ENCODE results near the gene KCNK3.

The KCNK3 gene

GRCh38 chr2:26707747-26708146 is 15.2 kb downstream of the KCNK3 start:
- no peak overlapping the region for H3K4me3 ChIP-seq (ENCODE audit: low read length)
- DNase-seq (ENCODE audit: low read depth, low spot score) = no peak

GRCh38 chr2:26708457-26708856 is 15.9 kb downstream of the KCNK3 start:
- DNase-seq (ENCODE audit: low read depth, low spot score) = no peak
- no peak overlapping the region for H3K4me3 ChIP-seq (ENCODE audit: low read length)

- no peak for DNase-seq (ENCODE audit: low read depth, low spot score)
- H3K4me3 ChIP-seq (ENCODE audit: low read length) = no peak overlapping the region
Measured at GRCh38 chr2:26709323-26710110, 17.0 kb downstream of the KCNK3 start.

GRCh38 chr2:26710145-26710544 is 17.6 kb downstream of the KCNK3 start:
- no peak overlapping the region for H3K4me3 ChIP-seq (ENCODE audit: low read length)
- no peak for DNase-seq (ENCODE audit: low read depth, low spot score)

- no peak for DNase-seq (ENCODE audit: low read depth, low spot score)
Measured at GRCh38 chr2:26710743-26711456, 18.4 kb downstream of the KCNK3 start.

GRCh38 chr2:26711457-26712161 is 19.1 kb downstream of the KCNK3 start:
- no peak for DNase-seq (ENCODE audit: low read depth, low spot score)

More at GRCh38 chr2:26710743-26711456, 18.4 kb downstream of the KCNK3 start:
- no peak overlapping the region for H3K4me3 ChIP-seq (ENCODE audit: low read length)

GRCh38 chr2:26712486-26713465 is 20.3 kb downstream of the KCNK3 start:
- DNase-seq (ENCODE audit: low read depth, low spot score) = no peak
- H3K4me3 ChIP-seq (ENCODE audit: low read length) = no peak overlapping the region

More at GRCh38 chr2:26711457-26712161, 19.1 kb downstream of the KCNK3 start:
- no peak overlapping the region for H3K4me3 ChIP-seq (ENCODE audit: low read length)

GRCh38 chr2:26715528-26716270 is 23.2 kb downstream of the KCNK3 start:
- H3K4me3 ChIP-seq (ENCODE audit: low read length) = no peak overlapping the region
- no peak for DNase-seq (ENCODE audit: low read depth, low spot score)

- no peak for DNase-seq (ENCODE audit: low read depth, low spot score)
- H3K4me3 ChIP-seq (ENCODE audit: low read length) = no peak overlapping the region
Measured at GRCh38 chr2:26716340-26716739, 23.8 kb downstream of the KCNK3 start.

- no peak overlapping the region for H3K4me3 ChIP-seq (ENCODE audit: low read length)
- DNase-seq (ENCODE audit: low read depth, low spot score) = no peak
Measured at GRCh38 chr2:26716769-26717168, 24.2 kb downstream of the KCNK3 start.

GRCh38 chr2:26717362-26717761 is 24.8 kb downstream of the KCNK3 start:
- DNase-seq (ENCODE audit: low read depth, low spot score) = no peak
- no peak overlapping the region for H3K4me3 ChIP-seq (ENCODE audit: low read length)

GRCh38 chr2:26718949-26719686 is 26.6 kb downstream of the KCNK3 start:
- H3K4me3 ChIP-seq (ENCODE audit: low read length) = no peak overlapping the region

GRCh38 chr2:26720322-26721114 is 28.0 kb downstream of the KCNK3 start:
- DNase-seq (ENCODE audit: low read depth, low spot score) = no peak

More at GRCh38 chr2:26718949-26719686, 26.6 kb downstream of the KCNK3 start:
- no peak for DNase-seq (ENCODE audit: low read depth, low spot score)

GRCh38 chr2:26721115-26722032 is 28.9 kb downstream of the KCNK3 start:
- peak; percentile 65 for DNase-seq (ENCODE audit: low read depth, low spot score)
- H3K4me3 ChIP-seq (ENCODE audit: low read length) = no peak overlapping the region

More at GRCh38 chr2:26720322-26721114, 28.0 kb downstream of the KCNK3 start:
- no peak overlapping the region for H3K4me3 ChIP-seq (ENCODE audit: low read length)

- DNase-seq (ENCODE audit: low read depth, low spot score) = no peak
Measured at GRCh38 chr2:26722328-26722727, 29.8 kb downstream of the KCNK3 start.

GRCh38 chr2:26722911-26723310 is 30.4 kb downstream of the KCNK3 start:
- no peak overlapping the region for H3K4me3 ChIP-seq (ENCODE audit: low read length)
- no peak for DNase-seq (ENCODE audit: low read depth, low spot score)

More at GRCh38 chr2:26722328-26722727, 29.8 kb downstream of the KCNK3 start:
- no peak overlapping the region for H3K4me3 ChIP-seq (ENCODE audit: low read length)

Data from Jurkat, Clone E6-1 (cell line).